ELF-1 (cell line): Measurements from ENCODE around the gene NAB2.
"Not testable (repeated sequence)": the region's sequence is repeated elsewhere in the genome, so short reads cannot be mapped to it uniquely, and the experiment has no call there.

Source experiments
- DNase-seq: peaks from one replicate; pipeline ENCODE4 v3.0.0-alpha.2; 2016; ENCODE audit warnings: low read depth, low spot score

Gene NAB2

GRCh38 chr12:57069523-57069922 is 19.4 kb upstream of the NAB2 start:
- peak; percentile 70 for DNase-seq

GRCh38 chr12:57072661-57073060 is 16.3 kb upstream of the NAB2 start:
- DNase-seq = no peak

GRCh38 chr12:57073566-57074450 is 15.1 kb upstream of the NAB2 start:
- not testable (repeated sequence) for DNase-seq

GRCh38 chr12:57078519-57079404 is 10.2 kb upstream of the NAB2 start, which contains the start of gene NEMP1:
TSS of gene NEMP1 (minus strand) at chr12:57078791. CDS start at chr12:57078745, 46 bp downstream.
- peak; percentile 100 for DNase-seq

- no peak for DNase-seq
Observed at GRCh38 chr12:57079821-57080220, 9.1 kb upstream of the NAB2 start.

- no peak for DNase-seq
Observed at GRCh38 chr12:57080855-57081254, 8.1 kb upstream of the NAB2 start.

GRCh38 chr12:57085999-57086492 is 2.9 kb upstream of the NAB2 start:
- DNase-seq = no peak

GRCh38 chr12:57086493-57087009 is 2.4 kb upstream of the NAB2 start:
- peak; percentile 79 for DNase-seq

- DNase-seq = peak; percentile 54
Observed at GRCh38 chr12:57087010-57087690, 1.8 kb upstream of the NAB2 start.

GRCh38 chr12:57087691-57088353 is 1.1 kb upstream of the NAB2 start:
- peak; percentile 89 for DNase-seq

- DNase-seq = peak; percentile 58
Observed at GRCh38 chr12:57089271-57090245, 644 bp downstream of the NAB2 start.

GRCh38 chr12:57090490-57090889 is 1.6 kb downstream of the NAB2 start:
- DNase-seq = no peak

GRCh38 chr12:57090924-57091637 is 2.2 kb downstream of the NAB2 start:
- no peak for DNase-seq

GRCh38 chr12:57091638-57092528 is 3.0 kb downstream of the NAB2 start:
- no peak for DNase-seq

- no peak for DNase-seq
Observed at GRCh38 chr12:57092529-57092862, 3.6 kb downstream of the NAB2 start.

- DNase-seq = no peak
Observed at GRCh38 chr12:57092876-57093414, 4.0 kb downstream of the NAB2 start.

GRCh38 chr12:57093415-57094207 is 4.7 kb downstream of the NAB2 start:
- DNase-seq = peak; percentile 72
